Osteocyte (in vitro differentiated cells): Measurements from ENCODE around the gene FUT2. TPM values are rescaled to one million over a fixed set of nuclear protein-coding genes. Genes with fewer than 3 reads are reported as not detected.

Experiments used
- DNase-seq: peaks from one replicate; pipeline ENCODE4 v3.0.0; 2021; ENCODE audit warnings: mixed read lengths; ENCODE audit not compliant: unreplicated experiment; ENCODE audit errors: extremely low spot score
- H3K27ac Mint-ChIP-seq: one replicate; pipeline ENCODE4 v1.8.0; 2021; ENCODE audit warnings: mild to moderate bottlenecking, mixed read lengths; ENCODE audit not compliant: unreplicated experiment
- H3K27me3 Mint-ChIP-seq: one replicate; pipeline ENCODE4 v1.8.0; 2021; ENCODE audit warnings: mixed read lengths; ENCODE audit not compliant: unreplicated experiment
- H3K36me3 Mint-ChIP-seq: one replicate; pipeline ENCODE4 v1.8.0; 2021; ENCODE audit warnings: mixed read lengths; ENCODE audit not compliant: unreplicated experiment
- H3K4me1 Mint-ChIP-seq: one replicate; pipeline ENCODE4 v1.8.0; 2021; ENCODE audit warnings: mixed read lengths; ENCODE audit not compliant: unreplicated experiment
- H3K4me3 Mint-ChIP-seq: one replicate; pipeline ENCODE4 v1.8.0; 2021; ENCODE audit warnings: mild to moderate bottlenecking, moderate library complexity, mixed read lengths; ENCODE audit not compliant: unreplicated experiment
- H3K9me3 Mint-ChIP-seq: one replicate; pipeline ENCODE4 v1.8.0; 2021; ENCODE audit warnings: mixed read lengths; ENCODE audit not compliant: unreplicated experiment
- CTCF ChIP-seq: fragments of 200-600 bp; sonication (generic); IDR thresholded peaks from 2 replicates; pipeline ENCODE4 v1.5.0; 2021; ENCODE audit warnings: antibody characterized with exemption, mild to moderate bottlenecking, moderate library complexity
- total RNA-seq: library from RNA; stranded (reverse); gene quantifications from 2 replicates; pipeline ENCODE4 v1.2.1, GENCODE V29; 2021

The FUT2 gene
- total RNA-seq, 1 donor from 2014 or later, result not detected

GRCh38 chr19:48702701-48703100 lies 6.9 kb downstream of the FUT2 start:
- H3K4me1 Mint-ChIP-seq, result peaks cover 4% of the 10 kb centered on the region
- TF ChIP-seq CTCF, result no peak
- H3K27me3 Mint-ChIP-seq, result peaks cover 2% of the 10 kb centered on the region
- DNase-seq, result no peak
- no peaks in the 10 kb centered on the region for H3K9me3 Mint-ChIP-seq
- no peak overlapping the region for H3K4me3 Mint-ChIP-seq
- H3K36me3 Mint-ChIP-seq, result peaks cover 2% of the 10 kb centered on the region
- no peak overlapping the region for H3K27ac Mint-ChIP-seq

GRCh38 chr19:48703316-48703715 lies 7.5 kb downstream of the FUT2 start:
- H3K27me3 Mint-ChIP-seq, result no peaks in the 10 kb centered on the region
- no peak for TF ChIP-seq CTCF
- H3K9me3 Mint-ChIP-seq, result no peaks in the 10 kb centered on the region
- no peak overlapping the region for H3K4me3 Mint-ChIP-seq
- no peak for DNase-seq
- H3K27ac Mint-ChIP-seq, result no peak overlapping the region
- H3K36me3 Mint-ChIP-seq, result peaks cover 2% of the 10 kb centered on the region
- H3K4me1 Mint-ChIP-seq, result no peaks in the 10 kb centered on the region

- TF ChIP-seq CTCF, result no peak
- Mint-ChIP-seq H3K9me3 (no peaks in the 10 kb centered on the region), H3K36me3 (peaks cover 2% of the 10 kb centered on the region), H3K27ac (no peak overlapping the region), H3K4me3 (no peak overlapping the region), H3K27me3 (no peaks in the 10 kb centered on the region), H3K4me1 (peaks cover 2% of the 10 kb centered on the region)
- DNase-seq, result no peak
Observed at GRCh38 chr19:48705431-48705830, 9.7 kb downstream of the FUT2 start.

GRCh38 chr19:48708471-48708870 lies 12.7 kb downstream of the FUT2 start:
- Mint-ChIP-seq H3K27me3 (no peaks in the 10 kb centered on the region), H3K36me3 (no peaks in the 10 kb centered on the region), H3K27ac (no peak overlapping the region), H3K4me1 (peaks cover 9% of the 10 kb centered on the region), H3K4me3 (no peak overlapping the region), H3K9me3 (no peaks in the 10 kb centered on the region)
- TF ChIP-seq CTCF, result no peak
- DNase-seq, result no peak

- Mint-ChIP-seq H3K27me3 (no peaks in the 10 kb centered on the region), H3K4me1 (peaks cover 31% of the 10 kb centered on the region), H3K9me3 (no peaks in the 10 kb centered on the region), H3K4me3 (no peak overlapping the region), H3K27ac (no peak overlapping the region), H3K36me3 (no peaks in the 10 kb centered on the region)
- DNase-seq, result no peak
- no peak for TF ChIP-seq CTCF
Observed at GRCh38 chr19:48711106-48711662, 15.4 kb downstream of the FUT2 start.
